ENCODE data around the gene OR2AG2. TPM values are rescaled to one million over a fixed set of nuclear protein-coding genes. Genes with fewer than 3 reads are reported as not detected.
"Not testable (repeated sequence)": the region's sequence is repeated elsewhere in the genome, so short reads cannot be mapped to it uniquely, and the experiment has no call there.

OR2AG2 gene
- total RNA-seq, 1 donor from 2014 or later, result 0.78 TPM

DNA sequence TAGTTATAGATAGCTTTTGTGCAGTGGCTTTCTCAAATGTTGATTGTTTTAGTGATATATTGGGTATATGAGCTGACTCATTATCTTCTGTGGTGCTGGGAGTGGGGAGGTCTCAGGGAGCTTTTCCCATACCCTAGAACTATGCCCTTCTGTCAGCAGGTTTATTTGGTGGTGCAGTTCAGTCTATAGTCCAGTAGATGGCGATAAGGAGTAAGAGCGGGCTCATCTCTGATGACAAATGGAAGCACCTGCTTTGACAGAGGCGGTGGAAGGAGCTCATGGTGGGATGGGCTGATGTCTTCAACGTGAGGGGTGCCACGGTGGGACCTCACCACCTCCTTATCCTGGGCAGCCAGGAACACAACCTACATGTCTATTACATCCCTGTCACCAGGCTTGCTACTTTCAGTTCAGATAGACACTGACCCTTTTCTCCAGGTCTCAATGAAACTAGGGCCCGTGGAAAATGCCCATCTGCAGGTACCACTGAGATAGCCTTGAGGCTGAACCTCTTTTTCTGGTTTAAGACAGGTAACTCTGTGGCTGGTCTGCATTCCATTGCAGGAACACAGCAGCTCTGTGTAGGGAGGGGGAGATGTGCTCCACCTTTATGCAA, 40.7 kb upstream of the OR2AG2 start:
- no peak for DNase-seq
- H3K9me3 Mint-ChIP-seq (ENCODE audit: unreplicated experiment), result peaks cover 6% of the 10 kb centered on the region
- no peaks in the 10 kb centered on the region for H3K36me3 Mint-ChIP-seq (ENCODE audit: unreplicated experiment)
- peak; percentile 94 for TF ChIP-seq CTCF (IDR thresholded peaks at IDR 0.05; ENCODE audit: partially characterized antibody, unreplicated experiment)
- no peak overlapping the region for H3K27ac Mint-ChIP-seq (ENCODE audit: unreplicated experiment)
- H3K27me3 Mint-ChIP-seq (ENCODE audit: unreplicated experiment), result peaks cover 5% of the 10 kb centered on the region
- no peak overlapping the region for H3K4me3 Mint-ChIP-seq (ENCODE audit: unreplicated experiment)
- H3K4me1 Mint-ChIP-seq (ENCODE audit: low read depth, unreplicated experiment), result peaks cover 6% of the 10 kb centered on the region

- H3K4me3 Mint-ChIP-seq (ENCODE audit: unreplicated experiment), result not testable (repeated sequence)
Measured at GRCh38 chr11:6801075-6801474, 29.3 kb upstream of the OR2AG2 start.

DNA sequence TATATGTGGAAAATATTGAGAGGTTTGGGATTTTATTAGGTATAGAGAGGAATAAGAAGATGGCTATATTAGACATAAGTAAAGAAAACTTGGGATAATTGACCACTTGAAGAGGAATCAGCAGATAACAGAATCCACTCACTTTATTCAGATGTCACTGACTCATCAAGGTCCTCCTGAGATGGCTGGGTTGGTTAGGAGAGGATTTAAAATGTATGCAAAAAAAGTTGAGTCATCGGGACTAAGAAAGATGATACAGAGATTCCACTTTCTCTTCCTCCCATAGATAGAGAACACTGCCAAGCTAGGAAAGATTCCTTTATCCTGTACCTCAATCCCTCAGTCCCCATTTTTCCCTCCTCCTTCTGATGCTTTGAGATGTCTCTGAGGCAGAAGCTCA, 27.6 kb upstream of the OR2AG2 start, which contains the start of gene OR6A2:
OR6A2 (minus strand) TSS at position 288 of the 400 bp plus-strand sequence. CDS start 3,981 bp downstream, outside the sequence.
- Mint-ChIP-seq H3K9me3 (ENCODE audit: unreplicated experiment) (no peaks in the 10 kb centered on the region), H3K27me3 (ENCODE audit: unreplicated experiment) (no peaks in the 10 kb centered on the region), H3K4me1 (ENCODE audit: low read depth, unreplicated experiment) (no peaks in the 10 kb centered on the region), H3K36me3 (ENCODE audit: unreplicated experiment) (no peaks in the 10 kb centered on the region), H3K27ac (ENCODE audit: unreplicated experiment) (no peak within 1 kb of the TSS), H3K4me3 (ENCODE audit: unreplicated experiment) (no peak within 1 kb of the TSS)
- no peak for DNase-seq
- no peak for TF ChIP-seq CTCF (IDR thresholded peaks at IDR 0.05; ENCODE audit: partially characterized antibody, unreplicated experiment)

More at GRCh38 chr11:6801075-6801474, 29.3 kb upstream of the OR2AG2 start:
- H3K27ac Mint-ChIP-seq (ENCODE audit: unreplicated experiment); DNase-seq; H3K36me3 Mint-ChIP-seq (ENCODE audit: unreplicated experiment); H3K9me3 Mint-ChIP-seq (ENCODE audit: unreplicated experiment); H3K27me3 Mint-ChIP-seq (ENCODE audit: unreplicated experiment); H3K4me1 Mint-ChIP-seq (ENCODE audit: low read depth, unreplicated experiment): not testable (repeated sequence)

DNA sequence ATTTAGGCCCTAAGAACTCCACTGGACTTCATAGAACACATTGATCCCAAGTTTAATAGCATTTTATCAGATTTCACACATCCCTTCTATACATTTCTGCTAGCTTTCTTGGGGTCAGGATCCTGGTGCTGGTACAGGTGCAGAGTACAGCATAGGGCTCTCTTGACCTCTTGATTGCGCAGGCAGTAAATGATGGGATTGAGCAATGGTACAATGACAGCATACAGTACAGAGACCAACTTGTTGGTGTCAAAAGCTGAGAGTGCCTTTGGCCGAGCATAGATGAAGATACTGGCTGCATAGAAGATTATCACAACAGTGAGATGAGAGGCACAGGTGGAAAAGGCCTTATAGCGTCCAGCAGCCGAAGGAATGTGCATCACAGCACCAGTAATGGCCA, 22.9 kb upstream of the OR2AG2 start:
- H3K36me3 Mint-ChIP-seq (ENCODE audit: unreplicated experiment), result no peaks in the 10 kb centered on the region
- no peak for DNase-seq
- H3K27me3 Mint-ChIP-seq (ENCODE audit: unreplicated experiment), result no peaks in the 10 kb centered on the region
- no peak overlapping the region for H3K27ac Mint-ChIP-seq (ENCODE audit: unreplicated experiment)
- H3K4me3 Mint-ChIP-seq (ENCODE audit: unreplicated experiment), result no peak overlapping the region
- no peaks in the 10 kb centered on the region for H3K9me3 Mint-ChIP-seq (ENCODE audit: unreplicated experiment)
- H3K4me1 Mint-ChIP-seq (ENCODE audit: low read depth, unreplicated experiment), result no peaks in the 10 kb centered on the region
- no peak for TF ChIP-seq CTCF (IDR thresholded peaks at IDR 0.05; ENCODE audit: partially characterized antibody, unreplicated experiment)

- no peak for DNase-seq
- no peaks in the 10 kb centered on the region for H3K36me3 Mint-ChIP-seq (ENCODE audit: unreplicated experiment)
- no peak for TF ChIP-seq CTCF (IDR thresholded peaks at IDR 0.05; ENCODE audit: partially characterized antibody, unreplicated experiment)
- no peak overlapping the region for H3K4me3 Mint-ChIP-seq (ENCODE audit: unreplicated experiment)
- H3K4me1 Mint-ChIP-seq (ENCODE audit: low read depth, unreplicated experiment), result no peaks in the 10 kb centered on the region
- no peak overlapping the region for H3K27ac Mint-ChIP-seq (ENCODE audit: unreplicated experiment)
- H3K9me3 Mint-ChIP-seq (ENCODE audit: unreplicated experiment), result no peaks in the 10 kb centered on the region
- no peaks in the 10 kb centered on the region for H3K27me3 Mint-ChIP-seq (ENCODE audit: unreplicated experiment)
Measured at GRCh38 chr11:6790546-6790945, 18.8 kb upstream of the OR2AG2 start.
